SJCRH30 (cell line): ENCODE data around the gene CELF2. TPM values are rescaled to one million over a fixed set of nuclear protein-coding genes. Genes with fewer than 3 reads are reported as not detected.

Source experiments
- DNase-seq, 2 experiments: peaks; one replicate each; pipeline ENCODE4 v3.0.0-alpha.2; 2015 to 2020
- H3K27ac ChIP-seq: fragments of 250-450 bp; sonication (Bioruptor Pico); 2 replicates; pipeline ENCODE4 v1.5.1; 2020; ENCODE audit warnings: mild to moderate bottlenecking, moderate library complexity
- H3K27me3 ChIP-seq: fragments of 250-450 bp; sonication (Bioruptor Pico); 2 replicates; pipeline ENCODE4 v1.5.1; 2020; ENCODE audit warnings: mild to moderate bottlenecking, moderate library complexity
- H3K36me3 ChIP-seq: fragments of 250-450 bp; sonication (Bioruptor Pico); 2 replicates; pipeline ENCODE4 v1.5.1; 2020; ENCODE audit warnings: mild to moderate bottlenecking, moderate library complexity
- H3K4me1 ChIP-seq: fragments of 250-450 bp; sonication (Bioruptor Pico); 2 replicates; pipeline ENCODE4 v1.5.1; 2020; ENCODE audit warnings: mild to moderate bottlenecking, moderate library complexity
- H3K4me3 ChIP-seq: fragments of 250-450 bp; sonication (Bioruptor Pico); 2 replicates; pipeline ENCODE4 v1.5.1; 2020; ENCODE audit warnings: mild to moderate bottlenecking, moderate library complexity
- H3K9me3 ChIP-seq: fragments of 250-450 bp; sonication (Bioruptor Pico); replicated peaks from 2 replicates; pipeline ENCODE4 v1.5.1; 2020; ENCODE audit warnings: mild to moderate bottlenecking, moderate library complexity
- total RNA-seq: library from RNA; depleted of rRNA; stranded (reverse); fragments of >200 nt; shearing (Covaris generic); gene quantifications from 2 replicates; pipeline ENCODE4 v1.2.3, GENCODE V29; 2014

The CELF2 gene
- total RNA-seq, 1 experiment from 2014 or later, result 65.2 TPM

DNA sequence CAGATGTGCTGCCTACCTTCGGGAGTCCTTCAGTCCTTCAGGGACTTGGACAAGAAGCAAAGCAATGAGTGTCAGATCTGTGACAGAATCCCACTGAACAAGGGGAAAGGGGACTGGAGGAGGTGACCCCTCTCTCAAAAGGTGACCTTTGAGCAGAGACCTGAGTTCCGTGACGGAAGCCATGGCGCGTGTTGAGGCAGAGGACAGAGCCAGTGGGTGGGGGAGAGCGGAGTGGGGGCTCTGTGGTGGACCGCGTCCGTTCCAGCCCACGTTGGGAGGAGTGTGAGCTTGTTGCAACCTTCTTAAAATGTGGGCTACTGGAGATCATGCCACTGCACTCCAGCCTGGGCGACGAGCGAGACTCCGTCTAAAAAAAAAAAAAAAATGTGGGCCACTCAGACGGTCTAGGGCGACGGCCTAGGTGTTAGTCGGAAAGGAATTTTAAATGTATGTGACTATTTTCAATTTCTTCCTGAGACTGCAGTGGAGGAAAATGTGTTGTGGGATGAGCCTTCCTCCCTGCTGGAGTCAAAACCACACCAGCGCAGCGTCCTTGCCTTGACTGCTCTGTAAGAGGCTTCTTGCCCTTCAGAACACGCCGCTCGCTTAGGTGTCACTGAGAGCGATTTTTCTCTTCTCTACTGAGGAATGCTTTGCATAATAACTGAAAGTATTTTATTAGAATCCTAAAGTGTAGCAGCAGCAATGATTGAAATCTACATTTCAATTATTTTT, 272.7 kb downstream of the CELF2 start:
- no peak overlapping the region for H3K4me3 ChIP-seq
- DNase-seq, result no peak
- no peaks in the 10 kb centered on the region for H3K9me3 ChIP-seq
- H3K4me1 ChIP-seq, result no peaks in the 10 kb centered on the region
- H3K36me3 ChIP-seq, result peaks cover 41% of the 10 kb centered on the region
- no peaks in the 10 kb centered on the region for H3K27me3 ChIP-seq
- no peak overlapping the region for H3K27ac ChIP-seq

DNA sequence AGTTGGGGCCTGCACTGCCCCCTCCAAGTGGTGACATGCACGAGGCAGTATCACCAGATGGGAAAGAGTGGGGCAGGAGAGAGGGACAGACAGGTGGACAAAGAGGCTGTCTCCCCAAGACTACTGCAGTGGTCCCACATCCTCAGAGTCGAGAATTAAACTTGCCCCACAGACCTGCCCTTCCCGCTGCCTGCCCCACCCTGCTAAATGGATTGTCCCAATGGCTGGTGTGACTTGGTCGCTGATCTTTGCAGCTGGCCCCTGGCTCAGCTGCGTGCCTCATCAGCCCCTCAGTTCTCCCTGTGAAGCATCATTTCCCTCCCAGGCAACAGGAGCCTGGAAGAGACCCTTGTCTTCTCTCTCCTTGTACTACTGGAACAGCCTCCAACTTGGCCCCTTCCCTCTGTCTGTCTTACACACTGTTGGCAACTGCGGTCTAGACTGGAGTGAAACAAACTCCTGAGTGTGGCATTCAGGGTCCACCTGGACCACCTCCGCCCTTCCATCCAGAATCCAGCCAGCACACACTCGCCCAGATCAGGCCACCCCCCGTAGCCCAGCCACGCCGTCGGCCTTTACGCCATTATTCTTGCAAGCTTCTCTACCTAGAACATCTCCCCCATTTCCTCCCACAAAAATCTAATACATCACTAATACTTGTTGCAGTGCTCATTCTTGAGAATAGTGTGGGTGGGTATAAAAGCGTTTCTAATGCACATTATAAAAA, 275.1 kb downstream of the CELF2 start:
- Histone ChIP-seq H3K4me1 (no peaks in the 10 kb centered on the region), H3K4me3 (no peak overlapping the region), H3K36me3 (peaks cover 55% of the 10 kb centered on the region), H3K27ac (no peak overlapping the region), H3K9me3 (no peaks in the 10 kb centered on the region), H3K27me3 (no peaks in the 10 kb centered on the region)
- no peak for DNase-seq

DNA sequence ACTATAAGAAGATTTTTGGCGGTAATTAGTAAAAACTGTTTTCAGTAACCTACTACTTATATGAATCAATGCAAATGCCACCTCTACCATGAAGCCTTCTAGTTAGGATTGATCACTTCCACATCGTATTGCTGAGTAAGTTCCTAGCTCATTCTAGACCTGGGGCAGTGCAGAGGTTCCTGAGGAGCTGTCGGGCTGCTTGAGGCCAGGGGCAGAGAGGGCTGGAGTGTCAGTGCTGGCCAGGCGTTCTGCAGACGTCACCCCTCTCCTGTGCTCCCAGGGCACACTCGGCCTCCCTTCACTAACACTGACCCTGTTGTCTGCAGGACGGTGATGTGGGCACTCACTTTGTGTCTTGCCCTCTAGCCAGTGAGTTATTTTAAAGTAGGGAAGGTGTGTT, 275.7 kb downstream of the CELF2 start:
- peaks cover 55% of the 10 kb centered on the region for H3K36me3 ChIP-seq
- H3K27me3 ChIP-seq, result no peaks in the 10 kb centered on the region
- no peak for DNase-seq
- no peak overlapping the region for H3K27ac ChIP-seq
- no peaks in the 10 kb centered on the region for H3K9me3 ChIP-seq
- H3K4me3 ChIP-seq, result no peak overlapping the region
- H3K4me1 ChIP-seq, result no peaks in the 10 kb centered on the region

DNA sequence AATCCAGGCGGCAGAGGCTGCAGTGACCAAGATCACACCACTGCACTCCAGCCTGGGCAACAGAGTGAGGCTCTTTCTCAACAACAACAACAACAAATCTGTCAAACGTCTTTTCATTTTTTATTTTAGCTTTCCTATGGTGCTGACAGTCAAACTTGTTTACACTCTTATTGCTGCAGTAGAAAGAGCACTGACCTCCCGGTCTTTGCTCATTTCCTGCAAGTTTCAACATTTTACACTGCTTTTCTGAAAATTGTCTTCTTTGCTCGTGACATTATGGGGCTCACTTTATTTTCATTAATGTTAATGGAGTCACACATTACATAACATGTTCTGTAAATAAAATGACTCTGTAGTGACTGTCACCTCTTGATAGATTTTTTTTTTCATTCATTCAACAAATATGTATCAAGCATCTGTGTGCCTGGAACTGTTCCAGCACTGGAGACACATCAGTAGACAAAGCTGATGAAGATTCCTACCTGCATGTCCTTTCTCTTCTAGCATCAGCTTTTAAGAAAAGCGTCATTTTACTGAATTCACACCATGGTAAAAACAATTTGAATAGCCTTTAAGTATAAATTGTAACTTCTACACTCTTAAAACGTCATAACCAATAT, 277.3 kb downstream of the CELF2 start:
- no peaks in the 10 kb centered on the region for H3K9me3 ChIP-seq
- no peak overlapping the region for H3K4me3 ChIP-seq
- H3K27ac ChIP-seq, result no peak overlapping the region
- H3K27me3 ChIP-seq, result no peaks in the 10 kb centered on the region
- H3K4me1 ChIP-seq, result no peaks in the 10 kb centered on the region
- H3K36me3 ChIP-seq, result peaks cover 51% of the 10 kb centered on the region
- no peak for DNase-seq

DNA sequence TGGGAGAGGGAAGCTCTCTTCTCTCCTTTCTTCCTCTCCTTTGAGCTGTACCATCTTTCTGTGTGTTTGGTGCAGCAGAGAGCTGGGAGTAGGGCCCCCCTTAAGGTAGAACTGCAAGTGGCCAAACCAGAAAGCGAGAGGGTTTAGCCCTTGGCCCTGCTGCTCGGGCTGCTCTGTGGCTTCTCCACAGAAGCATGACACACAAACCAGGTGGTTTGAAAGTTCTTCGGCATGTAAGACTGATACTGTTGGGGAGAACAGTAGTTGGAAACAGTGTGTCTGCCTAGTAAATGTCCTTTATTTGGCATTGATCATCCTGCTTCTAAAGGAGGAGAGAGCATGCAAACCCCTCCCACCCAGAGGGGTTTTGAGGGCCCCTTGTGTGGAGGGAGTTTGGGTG, 277.8 kb downstream of the CELF2 start:
- peaks cover 51% of the 10 kb centered on the region for H3K36me3 ChIP-seq
- H3K27ac ChIP-seq, result no peak overlapping the region
- no peaks in the 10 kb centered on the region for H3K4me1 ChIP-seq
- no peaks in the 10 kb centered on the region for H3K9me3 ChIP-seq
- H3K4me3 ChIP-seq, result no peak overlapping the region
- H3K27me3 ChIP-seq, result no peaks in the 10 kb centered on the region
- no peak for DNase-seq

DNA sequence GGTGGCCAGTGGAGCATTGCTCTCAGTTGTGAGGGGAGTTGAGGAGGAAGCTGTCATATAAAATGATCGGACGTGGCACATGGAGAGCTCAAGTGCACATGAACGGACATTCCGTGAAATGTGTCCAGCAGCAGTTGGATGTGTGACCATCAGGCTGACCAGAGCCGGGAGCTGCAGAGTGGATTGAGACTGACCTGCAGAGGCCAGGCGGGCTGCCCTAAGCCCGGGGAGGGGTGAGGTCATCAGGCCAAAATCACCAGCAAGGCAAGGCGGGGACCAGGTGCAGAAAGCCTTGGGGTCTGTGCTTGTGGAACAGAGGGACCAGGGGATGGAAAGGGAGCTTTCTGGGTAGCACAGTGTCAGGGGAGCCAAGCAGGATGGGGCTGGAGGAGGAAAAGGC, 279.5 kb downstream of the CELF2 start:
- Histone ChIP-seq H3K4me1 (no peaks in the 10 kb centered on the region), H3K9me3 (no peaks in the 10 kb centered on the region), H3K27me3 (no peaks in the 10 kb centered on the region), H3K27ac (no peak overlapping the region), H3K4me3 (no peak overlapping the region), H3K36me3 (peaks cover 51% of the 10 kb centered on the region)
- no peak for DNase-seq

DNA sequence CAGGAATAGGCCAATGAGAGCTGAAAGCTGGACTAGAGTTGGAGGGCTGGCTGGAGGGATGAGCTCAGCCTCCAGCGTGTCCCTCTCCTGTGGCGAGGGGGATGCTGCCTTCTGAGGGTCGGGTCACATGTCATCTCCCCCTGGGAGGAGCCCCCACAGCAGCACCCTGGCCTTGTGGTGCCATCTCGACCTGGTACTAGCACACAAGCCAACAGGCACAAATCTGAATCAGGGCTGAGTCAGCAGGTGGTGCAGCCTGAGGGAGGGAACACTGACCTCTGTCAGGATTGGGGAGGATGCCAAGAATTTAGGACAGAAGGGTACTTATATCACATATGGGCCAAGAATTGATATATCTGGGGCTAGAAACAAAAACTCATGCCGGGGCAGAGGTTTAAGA, 280.4 kb downstream of the CELF2 start:
- no peaks in the 10 kb centered on the region for H3K4me1 ChIP-seq
- peak in 1 of 2 experiments; percentile 24 for DNase-seq
- no peak overlapping the region for H3K4me3 ChIP-seq
- no peak overlapping the region for H3K27ac ChIP-seq
- peaks cover 50% of the 10 kb centered on the region for H3K36me3 ChIP-seq
- H3K9me3 ChIP-seq, result no peaks in the 10 kb centered on the region
- no peaks in the 10 kb centered on the region for H3K27me3 ChIP-seq

DNA sequence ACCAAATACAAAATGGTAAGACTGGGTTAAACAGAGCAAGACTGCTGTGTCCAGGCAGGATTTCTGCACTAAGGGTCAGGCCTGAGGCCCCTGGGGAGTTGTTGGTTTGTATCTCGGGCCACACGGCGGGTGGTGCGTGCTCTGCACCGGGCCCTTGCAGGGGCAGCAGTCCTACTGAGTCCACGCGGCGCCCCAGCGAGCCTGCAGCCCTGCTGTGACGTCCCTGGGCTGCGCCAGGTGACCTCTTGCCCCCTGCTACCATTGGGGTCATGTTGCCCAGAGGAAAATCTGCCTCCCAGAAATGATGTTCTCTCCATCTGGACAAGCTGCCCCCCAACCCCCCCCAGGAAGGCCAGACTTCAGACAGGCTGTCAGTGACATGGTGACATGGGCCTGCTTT, 281.5 kb downstream of the CELF2 start:
- no peaks in the 10 kb centered on the region for H3K9me3 ChIP-seq
- no peak for DNase-seq
- H3K27me3 ChIP-seq, result no peaks in the 10 kb centered on the region
- H3K4me3 ChIP-seq, result no peak overlapping the region
- H3K4me1 ChIP-seq, result no peaks in the 10 kb centered on the region
- no peak overlapping the region for H3K27ac ChIP-seq
- peaks cover 57% of the 10 kb centered on the region for H3K36me3 ChIP-seq

DNA sequence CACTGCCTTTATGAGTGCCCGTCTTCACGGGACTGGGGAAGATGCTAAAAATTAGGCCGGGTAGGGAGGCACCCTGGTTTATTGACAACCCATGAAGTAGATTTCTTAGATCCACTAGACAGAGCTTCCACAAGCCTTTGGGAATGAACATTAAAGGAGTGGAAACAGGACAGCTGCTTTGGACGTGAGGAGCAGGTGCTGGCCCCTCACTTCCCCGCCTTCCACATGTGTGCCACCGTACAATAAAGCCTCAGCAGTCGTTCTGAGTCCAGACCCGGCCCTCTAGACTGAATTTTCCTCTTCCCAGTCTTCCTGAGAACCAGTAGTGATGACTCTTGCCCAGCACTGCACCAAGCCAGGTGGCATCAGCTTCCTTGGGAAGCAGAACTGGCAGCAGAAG, 282.4 kb downstream of the CELF2 start:
- no peaks in the 10 kb centered on the region for H3K27me3 ChIP-seq
- no peak overlapping the region for H3K27ac ChIP-seq
- H3K9me3 ChIP-seq, result no peaks in the 10 kb centered on the region
- H3K4me3 ChIP-seq, result no peak overlapping the region
- H3K36me3 ChIP-seq, result peaks cover 61% of the 10 kb centered on the region
- DNase-seq, result peak in 1 of 2 experiments; percentile 42
- no peaks in the 10 kb centered on the region for H3K4me1 ChIP-seq

DNA sequence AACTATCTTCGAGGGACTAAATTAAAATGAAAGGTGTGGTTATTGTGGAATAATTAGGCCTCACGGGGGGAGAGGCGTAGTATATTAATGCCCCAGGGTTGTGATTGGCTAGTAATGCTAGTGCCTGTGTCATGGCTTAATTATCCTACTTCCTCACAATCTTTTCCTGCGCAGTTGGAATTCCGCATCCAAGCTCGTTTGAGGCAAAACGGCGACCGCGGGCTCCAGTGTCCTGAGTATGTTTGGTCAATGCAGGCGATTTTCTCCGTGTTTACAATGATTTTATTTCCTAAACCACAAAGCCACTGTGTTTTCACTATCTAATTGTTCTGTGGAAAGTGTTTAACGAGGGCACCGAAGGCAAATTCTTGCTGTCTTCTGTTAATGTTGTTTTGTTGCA, 282.9 kb downstream of the CELF2 start:
- Histone ChIP-seq H3K4me3 (no peak overlapping the region), H3K27ac (no peak overlapping the region)

DNA sequence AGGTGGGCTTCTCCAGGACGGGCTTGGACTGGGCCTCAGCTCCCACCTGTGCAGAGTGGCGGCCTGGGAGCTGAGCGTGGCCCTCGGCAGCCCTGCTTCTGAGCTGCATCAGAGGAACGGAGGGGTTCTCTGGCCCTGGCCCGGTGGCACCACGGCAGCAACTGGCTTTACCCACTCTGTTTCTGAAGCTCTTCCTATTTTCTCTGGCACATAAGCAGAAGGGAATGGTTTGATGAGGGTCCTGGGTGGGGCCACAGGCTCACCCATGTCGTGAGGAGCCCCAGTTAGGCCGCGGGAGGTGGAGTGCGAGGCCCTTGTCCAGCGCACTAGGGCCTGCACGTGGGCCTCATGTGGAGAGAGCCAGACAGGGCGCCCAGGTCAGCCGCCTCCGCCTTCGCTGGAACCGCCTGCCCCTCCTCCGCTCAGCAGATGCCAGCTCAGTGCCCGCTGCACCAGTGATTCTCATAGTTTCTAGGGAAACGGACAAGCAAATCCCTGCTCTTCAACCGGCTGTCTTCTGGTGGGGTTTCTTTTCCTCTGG, 284.0 kb downstream of the CELF2 start:
- no peak overlapping the region for H3K4me3 ChIP-seq
- peaks cover 61% of the 10 kb centered on the region for H3K36me3 ChIP-seq
- no peaks in the 10 kb centered on the region for H3K9me3 ChIP-seq
- DNase-seq, result no peak
- H3K27me3 ChIP-seq, result no peaks in the 10 kb centered on the region
- no peak overlapping the region for H3K27ac ChIP-seq
- no peaks in the 10 kb centered on the region for H3K4me1 ChIP-seq

More for the DNA sequence above, 282.9 kb downstream of the CELF2 start:
- Histone ChIP-seq H3K9me3 (no peaks in the 10 kb centered on the region), H3K4me1 (no peaks in the 10 kb centered on the region), H3K27me3 (no peaks in the 10 kb centered on the region), H3K36me3 (peaks cover 62% of the 10 kb centered on the region)
- DNase-seq, result no peak

DNA sequence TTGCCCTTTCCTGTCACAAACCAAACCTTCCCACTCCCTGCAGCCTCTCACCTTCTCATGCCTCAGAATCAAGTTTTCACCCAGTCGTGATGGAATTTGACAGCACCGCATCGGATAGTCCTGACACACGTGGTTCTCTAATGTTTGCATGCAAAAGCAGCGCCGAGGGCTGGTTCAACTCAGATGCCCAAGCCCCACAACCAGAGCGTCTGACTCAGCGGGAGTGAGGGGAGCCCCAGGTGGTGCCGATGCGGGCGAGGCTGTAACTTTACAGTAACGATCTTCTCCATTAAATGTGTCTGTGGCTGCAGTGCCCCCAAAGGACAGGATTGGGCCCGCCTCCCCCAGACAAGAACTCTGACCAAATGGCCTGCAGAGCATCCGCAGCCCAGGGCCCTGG, 284.5 kb downstream of the CELF2 start:
- Histone ChIP-seq H3K9me3 (no peaks in the 10 kb centered on the region), H3K4me3 (no peak overlapping the region), H3K36me3 (peaks cover 63% of the 10 kb centered on the region), H3K27me3 (no peaks in the 10 kb centered on the region), H3K4me1 (no peaks in the 10 kb centered on the region), H3K27ac (no peak overlapping the region)
- DNase-seq, result no peak

DNA sequence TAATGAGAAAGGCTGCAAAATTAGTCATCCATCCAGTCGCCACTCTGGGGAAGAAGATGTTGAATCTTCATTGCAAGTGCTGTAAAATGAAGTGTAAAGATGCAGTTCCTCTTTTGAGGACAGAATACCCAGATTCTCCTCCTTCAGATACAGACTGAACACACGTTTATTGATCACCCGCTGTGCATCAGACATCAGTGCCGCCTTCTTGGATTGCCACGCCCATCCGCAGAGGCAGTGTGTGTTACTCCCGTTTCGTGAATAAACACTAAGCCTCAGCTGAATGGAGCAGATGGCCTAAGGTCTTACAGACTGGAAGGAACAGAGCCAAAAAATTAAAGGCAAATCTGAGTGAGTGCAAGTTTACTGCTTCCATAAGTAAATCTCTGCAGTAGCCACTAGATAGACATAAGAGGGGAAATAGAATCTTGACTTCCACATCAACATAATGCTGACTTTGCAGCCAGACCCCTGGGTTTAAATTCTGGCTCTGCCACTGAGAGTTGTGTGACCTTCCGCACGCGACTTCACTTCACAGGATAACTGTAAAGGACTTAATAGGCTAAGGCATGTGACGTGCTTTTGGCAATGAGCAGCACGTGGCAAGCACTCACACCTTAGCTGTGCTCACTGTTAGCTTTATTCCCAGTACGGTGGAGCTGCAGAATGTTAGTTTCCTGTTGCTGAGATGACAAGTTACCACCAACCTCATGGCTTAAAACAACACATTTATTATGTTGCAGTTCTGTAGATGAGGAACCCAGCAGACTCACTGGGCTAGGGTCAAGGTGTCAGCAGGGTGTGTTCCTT, 285.9 kb downstream of the CELF2 start:
- H3K9me3 ChIP-seq, result peaks cover 2% of the 10 kb centered on the region; the same call in 1 of the 2 replicates
- no peak overlapping the region for H3K4me3 ChIP-seq
- H3K27me3 ChIP-seq, result no peaks in the 10 kb centered on the region
- no peak for DNase-seq
- H3K36me3 ChIP-seq, result peaks cover 70% of the 10 kb centered on the region
- H3K4me1 ChIP-seq, result no peaks in the 10 kb centered on the region
- no peak overlapping the region for H3K27ac ChIP-seq

DNA sequence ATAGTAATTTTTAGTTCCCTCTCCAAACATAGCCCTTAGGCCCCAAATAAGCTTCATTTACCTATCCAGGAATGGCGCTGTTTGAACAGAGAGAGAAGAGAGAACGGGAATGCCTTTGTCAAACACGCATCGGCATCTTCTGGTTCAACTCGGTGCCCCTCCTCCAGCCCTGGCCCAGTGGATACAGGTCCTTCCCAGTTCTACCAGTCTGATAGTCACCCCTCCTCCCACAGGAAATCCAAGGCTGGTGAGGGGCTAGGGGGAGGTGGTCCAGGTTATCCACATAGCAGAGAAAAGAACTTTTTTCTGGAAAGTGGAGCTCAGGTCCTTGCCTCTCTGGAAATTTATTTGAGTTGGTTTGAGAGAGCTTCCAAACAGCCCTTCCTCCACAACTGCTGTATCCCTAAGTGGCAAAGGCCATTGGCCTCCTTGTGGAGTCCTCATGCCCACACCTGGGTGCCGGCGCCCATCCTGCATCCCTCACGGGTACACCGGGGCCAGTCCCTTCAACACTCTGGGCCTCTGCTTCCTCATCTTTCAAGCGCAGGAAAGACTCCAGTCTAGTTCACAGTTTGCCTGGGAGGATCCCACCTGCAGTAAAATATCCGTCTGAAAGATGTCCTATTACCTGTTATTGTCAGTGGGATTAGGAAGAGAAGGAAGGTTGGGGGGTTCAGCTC, 287.4 kb downstream of the CELF2 start:
- H3K36me3 ChIP-seq, result peaks cover 81% of the 10 kb centered on the region
- peaks cover 2% of the 10 kb centered on the region; the same call in 1 of the 2 replicates for H3K9me3 ChIP-seq
- H3K27me3 ChIP-seq, result no peaks in the 10 kb centered on the region
- no peak overlapping the region for H3K27ac ChIP-seq
- no peaks in the 10 kb centered on the region for H3K4me1 ChIP-seq
- no peak overlapping the region for H3K4me3 ChIP-seq
- no peak for DNase-seq
